HG03457 (cell line): ENCODE data around the gene PPP3CB.

ENCODE experiments used
- ATAC-seq: cut with Tn5 transposase; IDR thresholded peaks from one replicate; pipeline ENCODE4 v1.9.1; 2021; ENCODE audit warnings: moderate number of reproducible peaks; ENCODE audit not compliant: unreplicated experiment

PPP3CB gene

DNA sequence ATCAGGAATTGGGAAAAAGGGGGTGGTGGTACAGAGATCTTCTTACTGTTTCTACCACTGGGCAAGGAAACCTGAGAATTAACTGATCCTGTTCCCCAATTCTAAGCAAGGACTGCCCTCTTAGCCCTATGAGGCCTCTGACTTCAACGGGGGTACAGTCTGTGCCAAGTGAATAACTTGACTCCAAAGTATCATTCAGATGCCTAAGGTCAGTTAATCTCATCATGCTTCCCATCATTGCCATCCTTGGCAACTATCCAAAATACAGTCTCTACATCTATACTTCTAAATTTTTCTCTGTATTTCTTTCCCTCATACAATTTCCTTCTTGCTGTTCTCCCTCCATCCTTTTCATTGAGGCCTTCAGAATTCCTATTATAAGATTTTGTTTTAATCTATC, 10.5 kb downstream of the PPP3CB start:
- ATAC-seq: no peak

DNA sequence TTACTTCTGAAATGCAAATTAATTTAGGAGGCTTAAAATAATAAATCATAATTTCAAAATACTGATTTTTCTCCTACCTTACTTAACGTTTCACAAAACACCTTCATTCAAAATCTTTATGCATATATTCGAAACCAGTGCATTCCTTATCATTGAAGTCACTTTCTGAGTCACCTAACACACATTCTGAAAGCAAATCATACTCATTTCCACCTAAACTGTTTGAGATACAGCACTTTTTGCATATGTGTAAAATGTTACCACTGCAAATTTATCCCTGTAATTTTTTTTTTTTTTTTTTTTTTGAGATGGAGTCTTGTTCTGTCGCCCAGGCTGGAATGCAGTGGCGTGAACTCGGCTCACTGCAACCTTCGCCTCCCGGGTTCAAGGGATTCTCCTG, 15.7 kb downstream of the PPP3CB start:
- no peak for ATAC-seq

DNA sequence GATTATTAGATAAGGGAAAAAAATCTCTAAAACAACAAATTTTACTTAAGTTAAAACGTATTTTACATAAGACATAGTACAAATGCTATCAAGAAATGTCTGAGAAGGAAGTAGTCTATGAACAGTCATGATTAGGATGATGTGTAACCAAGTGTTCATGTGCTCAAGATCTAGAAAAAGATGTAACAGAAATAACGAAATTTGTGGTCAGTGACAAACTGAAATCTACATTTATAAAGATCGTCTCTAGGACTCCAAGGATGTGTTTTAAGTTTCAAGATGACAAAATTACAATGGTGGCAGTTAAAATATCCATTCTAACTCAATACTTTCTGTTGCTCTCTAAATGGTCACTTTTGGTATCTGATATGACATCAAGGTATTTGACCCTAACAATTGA, 17.2 kb downstream of the PPP3CB start:
- no peak for ATAC-seq

DNA sequence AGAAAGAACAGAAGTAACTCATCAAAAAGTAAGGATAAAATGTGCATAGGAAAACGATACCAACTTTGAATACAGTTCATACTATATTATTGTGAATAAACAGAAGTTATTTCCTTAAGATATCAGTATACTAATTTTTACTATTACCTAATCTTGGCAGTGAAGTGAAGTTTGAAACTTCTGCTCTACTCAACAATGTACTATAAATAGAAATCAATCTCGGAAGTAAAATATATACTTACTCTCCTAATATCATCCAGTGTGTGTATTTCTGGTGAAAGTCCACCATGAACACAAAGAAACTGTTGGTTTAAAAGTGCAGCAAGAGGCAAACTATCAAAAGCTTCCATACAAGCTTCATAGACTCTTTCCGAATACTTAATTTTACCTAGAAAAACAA, 24.6 kb downstream of the PPP3CB start:
- ATAC-seq: no peak

DNA sequence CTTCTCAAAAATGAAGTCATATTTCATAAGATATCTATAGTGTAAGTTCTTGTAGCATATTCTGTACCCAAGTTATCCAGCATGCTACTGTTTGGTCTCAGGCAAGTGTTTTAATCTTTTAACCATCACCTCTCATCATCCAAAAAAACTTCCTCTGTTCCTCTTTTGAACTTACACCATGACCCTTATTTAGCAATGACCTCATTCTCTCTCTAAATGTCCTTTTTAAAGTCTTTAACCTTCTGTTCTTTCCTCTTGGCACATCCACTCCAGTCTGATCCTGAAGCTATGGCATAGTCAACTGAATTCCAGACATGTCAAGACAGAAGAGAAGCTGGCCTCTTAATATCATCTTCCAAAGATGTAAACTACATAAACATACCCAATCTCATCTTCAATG, 26.2 kb downstream of the PPP3CB start:
- no peak for ATAC-seq

DNA sequence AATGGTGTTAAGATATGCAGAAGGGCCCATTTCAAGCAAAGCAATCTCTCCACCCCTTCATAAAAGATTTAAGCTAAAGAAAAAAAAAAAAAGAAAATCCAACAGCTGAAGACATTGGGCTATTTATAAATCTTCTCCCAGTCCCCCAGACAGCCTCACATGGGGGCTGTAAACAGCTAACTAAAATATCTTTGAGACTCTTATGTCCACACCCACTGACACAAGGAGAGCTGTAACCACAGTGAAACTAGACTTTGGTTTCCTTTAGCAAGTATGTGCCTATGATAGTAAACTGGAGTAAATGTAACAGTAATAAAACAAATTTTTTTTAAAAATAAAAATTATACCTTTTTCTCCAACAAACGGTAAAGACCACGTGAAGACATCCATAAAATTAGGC, 28.6 kb downstream of the PPP3CB start:
- no peak for ATAC-seq

DNA sequence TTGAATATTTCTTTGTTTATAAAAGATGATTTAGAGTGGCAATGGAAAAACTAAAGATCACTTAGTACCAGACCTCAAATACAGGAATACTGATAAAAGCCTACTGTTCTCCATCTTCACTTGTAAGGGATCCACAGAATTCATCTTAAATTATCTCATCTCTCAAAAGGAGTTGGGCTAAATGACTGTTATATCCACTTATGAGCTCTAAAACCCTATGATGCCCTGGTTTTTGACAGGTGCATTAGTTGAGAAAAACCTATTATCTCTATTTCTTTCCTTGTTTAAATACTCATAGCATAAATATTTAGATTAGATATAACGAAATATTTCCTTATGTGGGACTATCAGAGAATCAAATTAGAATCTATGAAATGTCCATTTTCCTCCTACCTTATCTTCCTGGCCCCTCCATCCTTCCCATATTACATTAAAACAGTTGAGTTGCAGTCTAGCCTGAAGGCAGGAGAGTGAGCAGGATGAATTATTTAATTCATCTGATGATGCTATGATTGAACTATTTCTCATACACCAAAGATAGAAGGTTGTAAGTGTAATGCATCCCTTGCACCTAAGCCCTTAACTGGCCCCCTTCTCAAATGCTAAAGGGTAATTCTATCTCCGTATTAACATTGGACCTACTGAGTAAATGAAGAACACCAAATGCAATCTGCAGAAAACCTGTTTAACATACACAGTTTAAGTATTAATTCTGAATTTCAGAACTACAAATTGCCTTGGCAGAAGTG, 29.7 kb downstream of the PPP3CB start:
- no peak for ATAC-seq

DNA sequence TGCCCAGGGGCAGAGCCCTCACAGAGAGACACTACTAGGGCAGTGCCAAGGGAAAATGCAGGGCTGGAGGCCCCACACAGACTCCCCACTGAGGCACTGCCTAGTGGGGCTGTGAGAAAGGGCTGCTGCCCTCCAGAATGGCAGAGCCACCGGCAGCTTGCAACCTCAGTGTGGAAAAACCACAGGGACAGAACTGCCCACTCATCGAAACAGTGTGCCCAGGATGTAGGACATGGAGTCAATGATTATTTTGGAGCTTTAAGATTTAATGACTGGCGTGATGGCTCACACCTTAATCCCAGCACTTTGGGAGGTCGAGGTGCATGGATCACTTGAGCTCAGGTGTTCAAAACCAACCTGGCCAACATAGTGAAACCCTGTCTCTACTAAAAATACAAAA, 34.9 kb downstream of the PPP3CB start:
- no peak for ATAC-seq

DNA sequence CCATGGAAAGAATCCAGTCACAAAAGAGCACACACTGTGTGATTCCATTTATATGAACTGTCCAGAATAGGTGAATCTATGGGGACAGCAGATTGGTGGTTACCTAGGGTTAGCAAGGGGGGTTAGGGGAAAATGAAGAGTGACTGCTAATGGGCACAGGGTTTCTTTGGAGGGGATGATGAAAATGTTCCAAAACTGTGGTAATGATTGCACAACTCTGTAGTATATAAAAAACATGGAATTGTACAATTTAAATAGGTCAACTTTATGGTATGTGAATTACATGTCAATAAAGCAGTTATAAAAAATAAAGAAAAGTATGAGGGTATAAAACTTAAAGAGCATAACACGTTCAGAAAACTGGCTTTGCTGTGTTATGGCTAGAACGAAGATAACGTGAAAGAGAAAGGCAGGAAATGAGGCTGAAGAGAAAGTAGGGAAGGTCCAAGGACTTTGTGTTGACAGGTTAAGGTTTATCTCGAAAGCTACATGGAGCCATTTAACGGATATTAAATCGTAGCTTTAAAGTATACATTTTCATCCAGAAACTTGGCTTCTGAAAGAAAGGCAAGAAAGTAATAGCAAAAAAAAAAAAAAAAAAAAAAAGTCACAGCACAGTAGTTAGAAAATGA, 36.0 kb downstream of the PPP3CB start:
- ATAC-seq: no peak

DNA sequence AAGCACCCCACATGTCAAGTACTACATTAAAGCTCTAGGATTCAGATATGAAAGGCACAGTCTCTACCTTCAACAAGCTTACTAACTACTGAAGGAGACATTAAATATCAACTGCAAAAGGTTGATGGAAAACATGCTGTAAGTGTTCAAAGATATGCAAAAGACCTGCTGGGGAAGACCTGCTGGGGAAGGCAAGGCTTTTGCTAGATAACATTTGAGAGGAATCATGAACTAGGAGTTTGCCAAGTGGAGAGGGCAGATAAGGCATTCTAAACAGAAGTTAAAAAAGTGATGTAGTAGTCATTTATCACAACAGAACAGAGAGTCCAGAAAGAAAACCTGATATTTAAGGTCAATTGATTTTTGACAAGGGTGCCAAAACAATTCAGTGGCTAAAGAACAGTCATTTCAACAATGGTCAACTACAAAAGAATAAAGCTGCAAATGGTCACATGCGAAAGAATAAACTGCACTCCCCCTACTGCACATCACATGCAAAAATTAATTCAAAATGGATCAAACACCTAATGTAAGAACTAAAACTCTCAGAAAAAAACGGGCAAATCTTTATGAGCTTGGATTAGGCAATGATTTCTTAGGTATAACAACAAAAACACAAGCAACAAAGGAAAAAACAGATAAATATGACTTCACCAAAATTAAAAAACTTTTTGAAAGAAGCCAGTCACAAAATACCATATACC, 39.5 kb downstream of the PPP3CB start:
- ATAC-seq: no peak

DNA sequence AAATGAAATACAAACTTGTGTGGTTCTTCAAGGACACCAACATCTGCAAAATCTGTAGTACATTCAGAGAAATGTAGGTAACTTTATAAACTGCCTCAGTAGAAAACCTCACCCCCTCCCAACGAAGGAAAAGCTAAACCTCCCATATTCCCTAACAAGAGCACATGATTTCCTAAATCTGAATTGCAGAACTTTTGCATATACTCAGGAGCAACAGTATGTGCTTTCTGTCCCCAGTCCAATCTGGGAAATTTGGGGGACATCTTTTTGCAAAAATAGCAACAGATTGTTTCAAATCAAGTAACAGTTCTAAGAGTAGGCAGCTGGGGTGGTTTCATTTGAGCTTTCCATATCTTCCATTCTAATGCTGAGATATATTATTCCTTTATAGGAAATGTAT, 46.7 kb downstream of the PPP3CB start:
- ATAC-seq: no peak

DNA sequence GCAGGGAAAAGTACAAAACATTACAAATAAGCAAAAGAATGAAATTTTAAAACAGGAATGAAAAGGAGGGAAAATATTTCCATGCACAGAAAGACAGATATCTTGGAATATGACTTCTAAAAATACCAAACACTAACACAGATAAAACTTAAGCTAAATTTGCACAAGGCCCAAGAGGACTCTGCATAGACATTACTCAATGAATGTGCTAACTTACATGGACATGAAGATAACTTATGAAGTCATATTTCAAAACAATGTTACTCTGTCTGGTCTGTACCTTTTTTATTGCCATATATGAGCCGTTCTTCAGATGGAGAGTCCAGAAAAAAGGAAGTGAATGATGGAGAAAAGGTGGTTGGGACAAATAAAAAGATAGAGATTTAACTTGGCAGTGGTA, 47.4 kb downstream of the PPP3CB start:
- ATAC-seq: no peak

DNA sequence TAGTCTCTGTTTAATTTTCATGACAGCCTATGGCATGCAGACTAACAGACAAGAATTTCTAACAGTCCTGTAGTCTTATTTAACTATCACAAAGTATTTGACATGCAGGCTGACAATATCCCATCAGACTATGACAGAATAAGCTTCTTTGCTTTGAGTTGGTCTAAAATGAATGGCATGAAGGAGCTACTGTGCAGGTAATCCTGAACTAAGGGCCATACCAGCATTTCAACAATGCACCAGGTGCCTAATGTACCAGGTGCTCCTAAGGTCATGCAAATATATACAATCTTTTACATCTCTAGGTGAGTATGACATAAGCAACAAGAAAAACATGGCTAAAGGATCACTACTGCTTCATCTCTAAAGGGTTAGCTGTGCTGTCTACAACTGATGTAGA, 48.9 kb downstream of the PPP3CB start:
- no peak for ATAC-seq

DNA sequence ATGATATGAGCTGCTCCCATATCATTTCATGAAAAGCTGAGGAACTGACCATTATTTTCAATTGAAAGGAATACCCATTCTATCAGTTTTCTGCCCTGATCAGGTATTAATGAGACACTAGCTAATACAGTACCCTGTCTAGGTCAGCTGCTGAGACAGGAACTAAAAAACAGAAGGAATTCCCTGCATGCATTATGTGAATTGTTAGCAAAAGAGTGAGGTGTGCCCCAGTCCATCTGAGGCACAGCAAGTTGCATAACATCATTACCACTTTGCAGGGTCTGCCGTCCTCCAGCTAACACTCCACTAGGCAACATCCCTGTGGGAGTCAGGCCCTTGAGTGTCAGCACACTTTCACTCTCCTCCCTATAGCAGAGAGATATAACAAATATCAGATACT, 51.4 kb downstream of the PPP3CB start:
- no peak for ATAC-seq

DNA sequence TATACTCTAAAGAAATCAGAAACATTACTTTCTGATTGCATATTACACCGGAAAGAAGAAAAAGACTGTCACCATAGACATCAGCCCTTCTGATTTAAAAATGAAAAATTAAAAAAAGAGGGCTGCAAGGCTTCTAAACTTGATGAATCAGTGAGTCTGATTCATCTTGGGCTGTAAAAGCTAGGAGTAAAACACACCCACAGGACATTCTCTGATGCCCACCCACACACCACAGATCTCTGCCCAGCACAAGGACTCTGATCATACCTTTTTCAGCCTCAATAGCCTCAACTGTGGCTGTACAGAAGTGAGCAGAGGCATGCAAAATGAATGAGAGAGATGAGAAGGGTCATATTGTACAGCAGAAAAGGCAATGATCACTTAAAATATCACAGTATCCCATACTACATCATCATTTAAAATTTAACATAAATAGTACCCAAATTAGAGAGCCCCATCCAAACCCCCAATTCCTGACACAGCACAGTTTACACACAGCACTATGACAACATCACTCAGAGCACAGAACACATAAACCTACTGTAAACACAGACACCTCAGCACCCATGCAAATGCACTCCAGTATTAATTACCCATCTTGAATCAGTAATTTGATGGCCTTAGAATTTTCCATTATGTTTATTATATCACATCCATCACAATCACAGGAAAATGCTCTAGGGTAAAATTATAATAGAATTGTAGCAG, 56.1 kb downstream of the PPP3CB start:
- no peak for ATAC-seq

DNA sequence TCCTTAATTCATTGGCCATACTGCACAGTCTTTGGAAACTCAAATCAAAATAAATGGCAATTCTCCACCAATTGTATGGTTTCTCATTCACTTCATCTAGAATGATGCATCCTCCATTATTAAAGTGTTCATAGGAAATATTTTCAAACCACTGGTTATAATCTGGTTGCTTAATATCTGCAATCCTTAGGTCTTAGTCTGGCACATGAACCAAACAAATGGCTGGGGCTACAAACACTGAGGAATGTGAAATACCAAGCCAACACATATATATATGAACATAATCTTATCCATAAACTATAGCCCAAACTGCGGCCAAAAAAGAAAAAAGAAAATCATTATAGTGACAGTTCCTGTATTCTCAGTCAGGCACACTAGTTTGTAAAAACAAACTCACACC, 56.8 kb downstream of the PPP3CB start:
- ATAC-seq: no peak

DNA sequence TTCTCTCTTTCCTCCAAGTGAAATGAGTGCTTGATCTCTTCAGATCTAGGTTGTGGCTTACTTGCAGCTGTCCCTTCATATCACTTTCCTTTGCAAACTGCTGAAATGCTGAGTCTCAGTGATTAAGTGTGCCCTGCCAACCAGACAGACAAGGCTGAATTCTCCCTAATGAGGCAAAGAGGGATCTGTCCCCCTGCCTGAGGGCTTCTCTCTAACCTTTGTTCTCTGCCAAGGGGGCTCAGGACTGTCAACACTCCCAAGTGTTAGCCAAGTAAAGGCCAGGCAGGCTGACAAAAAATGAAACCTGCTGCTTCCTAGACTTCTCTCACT, 62.3 kb downstream of the PPP3CB start, which contains the start of gene MSS51:
MSS51 (minus strand) TSS at position 24 of the 330 bp plus-strand sequence. CDS start 5,277 bp downstream, outside the sequence.
- no peak for ATAC-seq

DNA sequence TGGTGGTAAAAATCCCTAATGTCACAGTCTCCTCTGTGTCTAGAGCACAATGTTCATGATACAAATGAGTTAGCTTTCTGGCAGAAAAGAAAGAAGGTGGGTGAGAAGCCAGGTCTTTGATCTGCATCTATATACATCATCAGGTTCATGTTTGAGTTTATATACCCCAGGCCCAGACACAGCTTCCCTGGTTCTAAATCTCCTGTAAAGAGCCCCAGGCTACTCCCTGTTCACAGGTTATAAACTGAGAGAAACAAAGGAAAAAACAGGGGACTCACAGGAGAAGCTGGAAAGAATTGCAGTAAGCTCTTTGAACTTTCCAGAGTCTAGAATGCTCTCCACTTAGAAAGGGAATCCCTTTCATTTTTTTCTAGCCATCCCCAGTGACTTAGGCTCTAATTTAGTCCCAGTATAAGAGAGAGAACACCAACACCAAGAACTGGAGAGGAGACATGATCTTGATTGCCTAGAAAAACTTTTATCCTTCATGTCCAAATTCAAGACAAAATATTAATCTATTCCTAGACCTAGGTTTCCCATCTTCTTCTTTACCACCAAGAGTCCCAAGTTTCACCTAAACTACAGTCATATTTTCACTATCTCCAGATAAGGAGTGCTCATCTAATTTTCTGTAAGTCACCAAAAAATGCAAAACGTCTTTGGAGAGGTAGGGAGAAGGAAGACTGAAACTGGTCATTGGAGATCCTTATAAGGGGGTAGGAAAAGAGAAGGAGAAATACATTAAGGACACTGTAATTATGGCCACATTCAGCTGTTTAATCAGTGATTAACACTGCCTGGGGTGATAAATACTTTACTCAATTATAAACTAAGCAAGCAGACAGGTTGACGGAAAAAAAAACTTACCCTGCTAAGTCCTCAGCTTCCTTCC, 62.9 kb downstream of the PPP3CB start:
- no peak for ATAC-seq

DNA sequence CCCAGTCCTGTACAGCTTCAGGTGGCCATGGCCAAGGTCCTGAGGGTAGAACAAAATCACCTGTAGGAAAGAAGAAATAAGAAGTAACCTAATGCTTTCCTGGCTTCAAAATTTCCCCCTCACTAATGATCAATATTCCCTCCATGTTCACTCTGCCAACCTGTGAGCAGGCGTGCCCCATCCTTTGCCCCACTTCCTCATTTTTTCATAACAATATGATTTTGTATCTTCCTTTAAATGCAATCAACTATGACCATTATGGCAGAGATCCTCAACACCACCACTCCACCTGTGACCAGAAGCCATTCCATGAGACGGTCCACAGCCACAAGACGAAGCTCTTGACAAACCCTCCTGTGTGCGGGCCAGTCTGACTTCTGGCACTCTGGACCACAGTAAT, 69.5 kb downstream of the PPP3CB start:
- ATAC-seq: no peak

DNA sequence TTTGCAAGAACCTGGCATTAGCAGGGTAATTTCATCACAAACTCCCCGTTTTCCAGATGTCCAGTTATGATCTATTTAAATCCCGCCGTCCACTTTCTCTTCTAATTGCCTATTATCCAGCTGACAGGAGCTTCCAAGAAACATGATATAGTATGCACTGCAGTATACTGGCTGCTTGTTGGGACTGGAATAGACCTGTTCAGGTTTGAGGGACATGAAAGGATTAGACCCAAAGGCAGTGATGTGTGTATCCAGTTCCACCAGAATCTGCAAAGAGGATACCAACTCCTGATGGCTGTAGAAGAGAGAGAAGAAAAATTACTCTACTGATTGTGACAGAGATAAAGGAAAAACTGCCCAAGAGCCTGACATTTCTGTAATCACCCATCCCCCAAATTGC, 71.3 kb downstream of the PPP3CB start:
- ATAC-seq: no peak

DNA sequence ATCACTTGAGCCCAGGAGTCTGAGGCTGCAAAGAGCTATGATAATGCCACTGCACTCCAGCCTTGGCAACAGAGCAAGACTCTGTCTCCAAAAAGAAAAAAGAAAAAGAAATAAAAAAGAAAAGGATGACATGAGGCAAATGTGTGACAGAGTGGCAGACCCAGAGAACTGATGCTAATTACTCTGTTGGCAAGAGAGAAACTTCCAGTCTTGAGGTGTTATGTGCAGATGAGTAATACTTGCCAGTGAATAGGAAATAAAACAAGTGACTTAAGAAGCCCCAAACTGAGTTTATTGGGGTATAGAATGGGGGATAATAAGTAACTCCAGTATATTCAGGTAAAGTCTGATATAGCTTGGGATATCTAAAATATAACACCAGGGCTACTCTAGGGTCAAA, 72.5 kb downstream of the PPP3CB start:
- ATAC-seq: no peak
